Mesothelial cell of epicardium (in vitro differentiated cells): ENCODE data around the gene BRMS1L. TPM values are rescaled to one million over a fixed set of nuclear protein-coding genes. Genes with fewer than 3 reads are reported as not detected.

ENCODE experiments used
- DNase-seq, 2 experiments: peaks; one replicate each; pipeline ENCODE4 v3.0.0; 2021; ENCODE audit warnings: low spot score in 2 of 2; ENCODE audit not compliant: unreplicated experiment in 2 of 2
- H3K27ac Mint-ChIP-seq: 2 replicates; pipeline ENCODE4 v1.8.0; 2021; ENCODE audit warnings: mixed read lengths
- H3K27me3 Mint-ChIP-seq: 2 replicates; pipeline ENCODE4 v1.8.0; 2021; ENCODE audit warnings: low read depth, mixed read lengths
- H3K36me3 Mint-ChIP-seq: 2 replicates; pipeline ENCODE4 v1.8.0; 2021; ENCODE audit warnings: mixed read lengths
- H3K4me1 Mint-ChIP-seq: 2 replicates; pipeline ENCODE4 v1.8.0; 2021; ENCODE audit warnings: mixed read lengths
- H3K4me3 Mint-ChIP-seq: 2 replicates; pipeline ENCODE4 v1.8.0; 2021; ENCODE audit warnings: mild to moderate bottlenecking, moderate library complexity, mixed read lengths
- H3K9me3 Mint-ChIP-seq: 2 replicates; pipeline ENCODE4 v1.8.0; 2021; ENCODE audit warnings: mixed read lengths
- CTCF ChIP-seq: fragments of 200-600 bp; sonication (generic); IDR thresholded peaks from one replicate; pipeline ENCODE4 v1.5.0; 2021; ENCODE audit warnings: antibody characterized with exemption; ENCODE audit not compliant: unreplicated experiment
- total RNA-seq: library from RNA; stranded (reverse); gene quantifications from 3 replicates; pipeline ENCODE4 v1.2.1, GENCODE V29; 2021

Gene BRMS1L
- total RNA-seq, 1 donor from 2014 or later, result 15.4 TPM

DNA sequence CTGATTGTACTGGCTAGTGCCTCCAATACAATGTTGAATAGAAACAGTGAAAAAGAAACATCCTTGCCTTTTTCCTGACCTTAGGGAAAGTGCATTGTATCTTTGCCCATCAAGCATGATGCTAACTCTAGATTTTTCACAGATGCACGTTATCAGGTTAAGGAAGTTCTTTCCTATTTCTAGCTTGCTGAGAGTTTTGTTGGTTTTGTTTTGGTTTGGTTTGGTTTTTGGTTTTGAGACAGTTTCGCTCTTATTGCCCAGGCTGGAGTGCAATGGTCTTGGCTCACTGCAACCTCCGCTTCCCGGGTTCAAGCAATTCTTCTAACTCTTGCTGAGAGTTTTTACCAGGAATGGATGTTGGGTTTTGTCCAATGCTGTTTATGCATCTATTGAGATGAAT lies 89.0 kb downstream of the BRMS1L start:
- H3K36me3 Mint-ChIP-seq, result no peaks in the 10 kb centered on the region
- H3K4me1 Mint-ChIP-seq, result no peaks in the 10 kb centered on the region
- H3K27ac Mint-ChIP-seq, result no peak overlapping the region
- H3K4me3 Mint-ChIP-seq, result no peak overlapping the region
- no peak for DNase-seq
- H3K27me3 Mint-ChIP-seq, result peaks cover 14% of the 10 kb centered on the region
- peaks cover 3% of the 10 kb centered on the region for H3K9me3 Mint-ChIP-seq
- no peak for TF ChIP-seq CTCF

DNA sequence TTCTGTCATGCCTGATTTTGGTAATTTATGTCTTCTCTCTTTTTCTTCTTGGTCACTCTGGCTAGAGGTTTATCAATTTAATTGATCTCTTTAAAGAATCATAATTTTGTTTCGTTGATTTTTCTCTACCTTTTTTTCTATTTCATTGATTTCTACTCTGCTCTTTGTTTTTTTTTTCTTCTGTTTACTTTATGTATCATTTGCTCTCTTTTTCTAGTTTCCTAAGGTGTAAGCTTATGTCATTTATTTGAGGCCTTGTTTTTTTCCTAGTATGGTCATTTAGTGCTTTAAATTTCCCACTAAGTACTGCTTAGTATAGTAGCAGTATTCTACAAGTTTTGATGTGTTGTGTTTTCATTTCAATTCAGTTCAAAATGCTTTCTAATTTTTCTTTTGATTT lies 89.6 kb downstream of the BRMS1L start:
- H3K4me1 Mint-ChIP-seq, result no peaks in the 10 kb centered on the region
- no peaks in the 10 kb centered on the region for H3K36me3 Mint-ChIP-seq
- DNase-seq, result no peak
- no peak overlapping the region for H3K4me3 Mint-ChIP-seq
- TF ChIP-seq CTCF, result no peak
- no peak overlapping the region for H3K27ac Mint-ChIP-seq
- H3K9me3 Mint-ChIP-seq, result peaks cover 3% of the 10 kb centered on the region
- peaks cover 16% of the 10 kb centered on the region for H3K27me3 Mint-ChIP-seq

Other genes starting within 250 kb of the BRMS1L start
- gene RALGAPA1, start 17.0 kb upstream of the BRMS1L start, total RNA-seq, result 57.8 to 64.5 TPM (median 58.2 TPM) in 3 replicates